Measurements from ENCODE around the gene DPH7. TPM values are rescaled to one million over a fixed set of nuclear protein-coding genes. Genes with fewer than 3 reads are reported as not detected.

The DPH7 gene
- total RNA-seq, 1 donor from 2014 or later = 39.4 TPM

- intact Hi-C loops (cut with micrococcal nuclease) = loop anchor here (1.0 kb wide), 3 partner anchors 39 to 92 kb away; partner anchors contain the start of genes ARRDC1, NSMF and ZMYND19
Measured at GRCh38 chr9:137550958-137551263, 27.8 kb downstream of the DPH7 start.

GRCh38 chr9:137550231-137550621, 28.5 kb downstream of the DPH7 start, which contains the start of gene PNPLA7:
PNPLA7 (minus strand) TSS chr9:137550402; CDS start chr9:137550197, 205 bp downstream.
- intact Hi-C loops (cut with micrococcal nuclease) = no loop called here

GRCh38 chr9:137547687-137548543, 30.8 kb downstream of the DPH7 start:
- intact Hi-C loops (cut with micrococcal nuclease) = no loop called here

- intact Hi-C loops (cut with micrococcal nuclease) = no loop called here
Measured at GRCh38 chr9:137545123-137545522, 33.6 kb downstream of the DPH7 start.

- intact Hi-C loops (cut with micrococcal nuclease) = no loop called here
Measured at GRCh38 chr9:137544176-137544760, 34.5 kb downstream of the DPH7 start.

GRCh38 chr9:137543237-137543963, 35.3 kb downstream of the DPH7 start:
- intact Hi-C loops (cut with micrococcal nuclease) = no loop called here

- intact Hi-C loops (cut with micrococcal nuclease) = no loop called here
Measured at GRCh38 chr9:137542486-137542885, 36.2 kb downstream of the DPH7 start.

GRCh38 chr9:137540536-137540935, 38.2 kb downstream of the DPH7 start:
- intact Hi-C loops (cut with micrococcal nuclease) = no loop called here

GRCh38 chr9:137538058-137538457, 40.7 kb downstream of the DPH7 start:
- intact Hi-C loops (cut with micrococcal nuclease) = loop anchor here (10.0 kb wide), 1 partner anchor 243 kb away; no protein-coding TSS in a partner anchor

- intact Hi-C loops (cut with micrococcal nuclease) = loop anchor here (10.0 kb wide), 1 partner anchor 242 kb away; no protein-coding TSS in a partner anchor
Measured at GRCh38 chr9:137536594-137537131, 42.1 kb downstream of the DPH7 start.

GRCh38 chr9:137535120-137535428, 43.7 kb downstream of the DPH7 start:
- intact Hi-C loops (cut with micrococcal nuclease) = loop anchor here (10.0 kb wide), 1 partner anchor 240 kb away; no protein-coding TSS in a partner anchor

- intact Hi-C loops (cut with micrococcal nuclease) = loop anchor here (10.0 kb wide), 1 partner anchor 240 kb away; no protein-coding TSS in a partner anchor
Measured at GRCh38 chr9:137534256-137535119, 44.2 kb downstream of the DPH7 start.

GRCh38 chr9:137532891-137533468, 45.7 kb downstream of the DPH7 start:
- intact Hi-C loops (cut with micrococcal nuclease) = loop anchor here (10.0 kb wide), 1 partner anchor 238 kb away; no protein-coding TSS in a partner anchor

GRCh38 chr9:137531099-137531765, 47.5 kb downstream of the DPH7 start:
- intact Hi-C loops (cut with micrococcal nuclease) = loop anchor here (10.0 kb wide), 1 partner anchor 236 kb away; no protein-coding TSS in a partner anchor

GRCh38 chr9:137530331-137530730, 48.4 kb downstream of the DPH7 start:
- intact Hi-C loops (cut with micrococcal nuclease) = loop anchor here (10.0 kb wide), 1 partner anchor 236 kb away; no protein-coding TSS in a partner anchor

- intact Hi-C loops (cut with micrococcal nuclease) = no loop called here
Measured at GRCh38 chr9:137524981-137525317, 53.8 kb downstream of the DPH7 start.

GRCh38 chr9:137524161-137524980, 54.4 kb downstream of the DPH7 start:
- intact Hi-C loops (cut with micrococcal nuclease) = no loop called here

GRCh38 chr9:137522746-137523455, 55.8 kb downstream of the DPH7 start:
- intact Hi-C loops (cut with micrococcal nuclease) = no loop called here

All from T-helper 2 cell treated with Interferon-gamma antibody and Interleukin-4, amounts not matched to agents 100 ng/mL and 5 ng/mL, for 36 hours (primary cell).